CD4-positive, alpha-beta T cell treated with Interleukin-10 for 1 hour (primary cell): Measurements from ENCODE around the gene SLC5A5.

Source experiments
- DNase-seq: peaks from one replicate; pipeline ENCODE4 v3.0.0-alpha.2; 2020

SLC5A5 gene

GRCh38 chr19:17926044-17926443 is 54.3 kb downstream of the SLC5A5 start:
- DNase-seq, result no peak

- DNase-seq, result no peak
Measured at GRCh38 chr19:17929056-17929455, 57.3 kb downstream of the SLC5A5 start.

GRCh38 chr19:17931532-17932191 is 59.9 kb downstream of the SLC5A5 start:
- DNase-seq, result no peak

- DNase-seq, result peak; percentile 94
Measured at GRCh38 chr19:17932485-17933338, 61.0 kb downstream of the SLC5A5 start, which contains the start of gene CCDC124. CCDC124 (plus strand) TSS chr19:17933015; CDS start chr19:17936421, 3,406 bp downstream.

DNA sequence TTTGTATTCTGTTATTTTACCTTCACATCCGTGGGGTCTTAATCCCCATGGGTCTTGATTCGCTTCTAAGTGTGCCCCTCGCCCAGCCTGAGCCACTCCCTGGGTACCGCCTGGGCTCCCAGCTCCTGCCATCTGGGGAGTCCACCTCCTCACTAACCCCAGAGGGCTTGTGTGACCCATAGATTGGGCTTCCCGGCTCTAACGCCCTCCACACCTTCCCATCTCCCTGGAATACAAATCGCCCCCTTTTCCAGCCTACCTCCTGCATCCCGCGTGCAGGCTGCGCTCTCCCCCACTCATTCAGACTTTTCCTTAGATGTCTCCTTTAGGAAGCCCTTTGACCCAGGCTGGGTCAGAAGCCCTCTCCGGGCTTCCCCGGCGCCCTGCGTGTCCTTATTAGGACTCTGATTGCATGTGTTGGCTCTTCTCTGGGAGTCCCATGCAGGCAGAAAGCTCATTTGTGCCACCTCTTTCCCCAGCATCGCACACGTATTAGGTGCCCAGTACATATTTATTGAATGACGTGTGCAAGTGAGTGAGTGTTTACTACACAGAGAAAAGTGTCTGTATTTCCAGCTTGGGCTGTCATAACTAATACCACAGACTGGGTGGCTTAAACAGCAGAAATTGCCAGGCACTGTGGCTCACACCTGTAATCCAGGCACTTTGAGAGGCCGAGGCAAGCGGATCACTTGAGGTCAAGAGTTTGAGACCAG is 61.8 kb downstream of the SLC5A5 start:
- DNase-seq, result no peak

GRCh38 chr19:17936379-17936778 is 64.6 kb downstream of the SLC5A5 start:
- DNase-seq, result no peak

- DNase-seq, result no peak
Measured at GRCh38 chr19:17937371-17937900, 65.7 kb downstream of the SLC5A5 start.

- DNase-seq, result peak; percentile 86
Measured at GRCh38 chr19:17938092-17938845, 66.5 kb downstream of the SLC5A5 start.

DNA sequence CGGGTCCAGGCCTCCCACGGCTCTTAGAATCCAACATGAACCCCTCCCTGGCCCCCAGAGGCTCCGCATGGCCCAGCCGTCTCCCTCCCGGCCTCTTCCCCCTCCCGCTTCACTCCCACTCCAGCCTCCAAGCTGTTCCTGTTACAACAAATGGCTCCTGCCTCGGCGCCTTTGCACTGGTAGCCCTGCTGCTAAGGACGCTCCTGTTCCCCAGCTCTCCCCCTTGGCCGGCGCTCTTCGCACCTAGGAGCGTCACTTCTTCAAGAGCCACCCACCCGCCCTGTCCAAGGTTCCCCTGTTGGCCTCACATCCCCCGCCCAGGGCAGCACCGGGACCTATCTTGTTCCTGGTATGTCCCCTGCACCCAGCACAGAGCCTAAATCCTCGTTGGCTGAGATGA is 70.4 kb downstream of the SLC5A5 start:
- no peak for DNase-seq

DNA sequence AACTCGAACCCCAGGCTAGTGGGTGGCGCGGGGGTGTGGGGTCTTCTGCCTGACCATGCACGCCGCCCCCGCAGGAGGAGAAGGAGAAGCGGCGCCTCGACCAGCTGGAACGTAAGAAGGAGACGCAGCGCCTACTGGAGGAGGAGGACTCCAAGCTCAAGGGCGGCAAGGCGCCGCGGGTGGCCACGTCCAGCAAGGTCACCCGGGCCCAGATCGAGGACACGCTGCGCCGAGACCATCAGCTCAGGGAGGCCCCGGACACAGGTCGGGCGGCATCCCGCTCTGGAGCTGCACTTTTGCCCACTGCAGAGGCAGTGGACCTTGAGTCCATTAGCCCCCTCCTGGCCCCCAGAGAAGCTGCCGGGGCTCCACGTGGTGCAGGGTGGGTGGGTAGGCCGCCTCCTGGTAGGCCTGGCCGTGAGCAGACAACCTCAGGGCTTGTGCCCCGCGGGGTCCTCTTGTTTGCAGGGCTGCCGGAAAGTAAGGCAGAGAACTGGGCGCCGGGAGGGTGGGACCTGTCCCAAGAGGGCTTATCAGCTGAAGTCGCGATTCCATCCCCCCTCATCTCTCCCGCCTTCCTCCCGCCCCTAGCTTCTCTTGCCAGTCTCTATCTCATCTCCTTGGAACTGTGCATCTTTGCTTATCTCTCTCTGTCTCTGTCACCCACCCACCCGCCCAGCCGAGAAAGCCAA is 71.0 kb downstream of the SLC5A5 start:
- no peak for DNase-seq

- no peak for DNase-seq
Measured at GRCh38 chr19:17943274-17944221, 71.8 kb downstream of the SLC5A5 start.

- no peak for DNase-seq
Measured at GRCh38 chr19:17944301-17944700, 72.6 kb downstream of the SLC5A5 start.
